Fibroblast of skin of scalp (primary cell): ENCODE data around the gene EHBP1.

ENCODE experiments used
- DNase-seq: peaks from one replicate; pipeline ENCODE4 v3.0.0-alpha.2; 2013

The EHBP1 gene

DNA sequence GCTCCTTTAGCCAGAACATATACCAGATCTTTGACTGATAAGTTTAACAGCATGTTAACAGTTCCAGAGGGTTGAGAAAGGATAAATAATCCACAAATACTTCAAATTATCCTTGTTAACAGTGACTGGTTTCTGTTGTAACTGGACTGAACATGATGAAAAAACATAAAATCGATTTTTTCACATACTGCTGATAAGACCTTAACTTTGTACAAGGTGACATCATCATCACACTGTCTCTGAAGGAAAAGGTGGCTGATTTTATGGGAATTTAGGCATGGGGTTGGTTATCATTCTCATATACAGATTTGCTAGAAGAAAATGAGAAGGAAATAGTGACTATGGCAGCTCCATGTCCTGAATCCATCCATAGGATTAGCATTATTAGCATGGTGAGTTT, 381.2 kb downstream of the EHBP1 start:
- DNase-seq: no peak

DNA sequence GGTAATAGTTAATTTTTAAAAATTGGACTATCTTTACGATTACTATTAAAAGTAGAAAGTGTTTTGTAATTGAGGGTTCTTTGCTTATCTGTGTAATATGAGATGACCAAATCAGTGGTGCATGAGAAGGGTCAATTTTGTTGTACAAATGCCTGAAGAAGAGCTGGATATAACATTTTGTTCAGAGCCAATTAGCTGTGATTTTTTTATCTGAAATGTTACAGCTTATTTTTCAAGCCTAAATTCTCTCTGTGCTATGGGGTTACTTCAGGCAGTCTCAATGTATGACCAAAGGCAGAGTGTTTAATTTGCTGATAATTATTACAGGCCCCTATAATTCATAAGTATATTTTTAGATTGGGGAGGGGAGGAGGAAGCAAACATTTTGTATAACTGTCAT, 386.9 kb downstream of the EHBP1 start:
- no peak for DNase-seq

DNA sequence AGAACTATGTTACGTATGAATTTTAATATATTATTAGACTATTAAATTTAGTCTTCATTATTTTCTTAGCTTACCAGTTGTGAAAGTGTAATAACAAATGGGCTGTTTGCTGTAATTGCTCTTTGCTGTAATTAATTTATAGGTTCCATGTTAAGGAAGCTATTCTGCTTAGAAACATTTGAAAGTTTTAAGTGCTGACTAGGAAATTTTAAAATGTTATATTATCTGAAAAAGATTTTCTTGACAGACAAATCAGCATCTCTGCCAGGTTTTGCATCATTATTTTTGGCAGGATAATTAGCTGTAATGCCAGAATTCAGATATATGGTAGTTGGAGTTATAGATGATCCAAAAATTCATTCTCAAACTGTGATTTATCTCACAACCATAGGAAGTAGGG, 387.3 kb downstream of the EHBP1 start:
- no peak for DNase-seq

GRCh38 chr2:63093502-63093901, 388.0 kb downstream of the EHBP1 start:
- no peak for DNase-seq
